ENCODE data around the gene PLPP2. TPM values are rescaled to one million over a fixed set of nuclear protein-coding genes. Genes with fewer than 3 reads are reported as not detected.
A peak's percentile ranks its signal among the peaks of the same experiment; 100 is the strongest.

Gene PLPP2
- total RNA-seq, 1 donor from 2014 or later, result 5.7 TPM

DNA sequence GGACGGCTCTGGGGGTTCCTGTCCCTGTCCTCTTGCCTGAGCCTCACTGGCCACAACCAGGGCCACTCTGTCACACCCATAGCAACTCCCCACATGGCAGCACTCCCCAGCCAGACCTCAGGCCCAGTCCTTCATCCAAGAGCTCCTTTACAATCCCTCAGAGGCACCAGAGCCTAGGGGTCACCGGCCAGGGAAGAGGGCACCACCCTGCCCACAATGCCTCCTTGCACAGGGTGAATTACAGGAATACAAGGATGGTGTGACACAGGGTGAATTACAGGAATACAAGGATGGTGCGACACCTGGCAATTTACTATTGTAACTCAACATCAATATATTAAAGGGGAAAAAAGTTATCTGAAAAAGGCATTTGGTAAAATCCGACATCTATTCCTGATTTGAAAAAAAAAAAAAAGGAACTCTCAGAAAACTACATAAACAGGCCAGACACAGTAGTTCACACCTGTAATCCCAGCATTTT lies 36.9 kb upstream of the PLPP2 start:
- Histone ChIP-seq H3K27ac (no peak overlapping the region), H3K27me3 (no peaks in the 10 kb centered on the region), H3K4me1 (no peaks in the 10 kb centered on the region), H3K36me3 (peaks cover 68% of the 10 kb centered on the region), H3K9me3 (no peaks in the 10 kb centered on the region), H3K4me3 (no peak overlapping the region)
- ATAC-seq (no peak), DNase-seq (no peak)
- intact Hi-C loops (cut with DNase I), result no loop called here
- TF ChIP-seq, protein P1, sequence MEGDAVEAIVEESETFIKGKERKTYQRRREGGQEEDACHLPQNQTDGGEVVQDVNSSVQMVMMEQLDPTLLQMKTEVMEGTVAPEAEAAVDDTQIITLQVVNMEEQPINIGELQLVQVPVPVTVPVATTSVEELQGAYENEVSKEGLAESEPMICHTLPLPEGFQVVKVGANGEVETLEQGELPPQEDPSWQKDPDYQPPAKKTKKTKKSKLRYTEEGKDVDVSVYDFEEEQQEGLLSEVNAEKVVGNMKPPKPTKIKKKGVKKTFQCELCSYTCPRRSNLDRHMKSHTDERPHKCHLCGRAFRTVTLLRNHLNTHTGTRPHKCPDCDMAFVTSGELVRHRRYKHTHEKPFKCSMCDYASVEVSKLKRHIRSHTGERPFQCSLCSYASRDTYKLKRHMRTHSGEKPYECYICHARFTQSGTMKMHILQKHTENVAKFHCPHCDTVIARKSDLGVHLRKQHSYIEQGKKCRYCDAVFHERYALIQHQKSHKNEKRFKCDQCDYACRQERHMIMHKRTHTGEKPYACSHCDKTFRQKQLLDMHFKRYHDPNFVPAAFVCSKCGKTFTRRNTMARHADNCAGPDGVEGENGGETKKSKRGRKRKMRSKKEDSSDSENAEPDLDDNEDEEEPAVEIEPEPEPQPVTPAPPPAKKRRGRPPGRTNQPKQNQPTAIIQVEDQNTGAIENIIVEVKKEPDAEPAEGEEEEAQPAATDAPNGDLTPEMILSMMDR (IDR thresholded peaks at IDR 0.05), result no peak

DNA sequence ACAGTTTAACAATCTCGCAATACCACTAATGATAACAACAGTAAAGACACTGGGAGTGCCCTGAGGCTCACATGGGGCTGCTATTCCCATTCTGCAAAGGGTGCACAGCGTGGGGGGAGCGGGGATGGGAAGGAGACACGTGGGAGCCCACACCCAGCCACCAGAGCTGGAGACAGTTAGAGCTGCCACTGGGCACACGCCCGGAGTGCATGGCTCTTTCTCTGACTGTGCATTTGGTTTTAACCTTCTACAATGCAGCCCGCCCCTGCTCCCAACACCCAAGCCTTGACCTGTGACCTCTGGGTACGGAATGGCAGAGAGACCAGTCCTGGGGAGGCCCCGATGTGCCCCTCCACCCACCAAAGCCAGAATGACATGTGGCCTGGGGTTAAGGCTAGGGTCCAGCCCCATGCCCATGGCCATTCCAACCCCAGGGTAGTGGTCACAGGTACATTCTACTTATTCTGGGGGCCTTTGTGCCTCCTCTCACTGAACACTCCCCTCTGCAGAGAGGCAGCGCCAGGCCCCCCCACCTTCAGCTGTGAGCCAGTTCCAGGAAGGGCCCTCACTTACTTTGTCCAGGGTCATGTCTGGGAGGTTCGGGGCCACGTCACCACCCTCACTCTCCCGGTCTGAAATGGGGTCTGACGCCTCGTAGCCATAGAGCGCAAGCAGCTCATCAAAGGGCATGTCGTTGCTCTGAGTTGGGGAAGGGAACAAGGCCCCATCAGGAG lies 36.3 kb upstream of the PLPP2 start:
- TF ChIP-seq, protein P1 (IDR thresholded peaks at IDR 0.05), result no peak
- no peak overlapping the region for H3K4me3 ChIP-seq
- H3K4me1 ChIP-seq, result no peaks in the 10 kb centered on the region
- intact Hi-C loops (cut with DNase I), result no loop called here
- peak; percentile 63 for DNase-seq
- no peak for ATAC-seq
- H3K36me3 ChIP-seq, result peaks cover 68% of the 10 kb centered on the region
- H3K27me3 ChIP-seq, result no peaks in the 10 kb centered on the region
- no peaks in the 10 kb centered on the region for H3K9me3 ChIP-seq
- H3K27ac ChIP-seq, result no peak overlapping the region

DNA sequence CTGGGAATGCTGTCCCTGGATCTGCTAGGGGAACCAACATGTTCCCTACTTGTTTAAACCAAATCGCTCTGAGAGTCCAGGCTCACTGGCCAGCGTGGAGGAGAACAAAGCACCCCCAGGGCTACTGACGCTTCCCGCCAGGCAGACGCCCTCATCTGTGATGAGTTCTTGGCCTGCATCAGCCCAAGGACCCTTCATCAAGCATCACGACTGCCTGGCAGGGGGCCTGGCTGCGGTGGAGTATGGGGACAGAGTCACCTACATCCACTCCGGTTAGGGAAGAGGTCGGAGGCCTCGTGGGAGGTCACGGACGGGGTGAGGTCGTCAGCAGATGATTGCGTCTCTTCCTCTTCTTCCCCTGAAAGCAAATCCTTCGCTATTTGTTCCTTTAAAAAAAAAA lies 35.7 kb upstream of the PLPP2 start:
- TF ChIP-seq, protein P1 (IDR thresholded peaks at IDR 0.05), result no peak
- Histone ChIP-seq H3K9me3 (no peaks in the 10 kb centered on the region), H3K4me3 (no peak overlapping the region), H3K4me1 (no peaks in the 10 kb centered on the region), H3K36me3 (peaks cover 68% of the 10 kb centered on the region), H3K27ac (no peak overlapping the region), H3K27me3 (no peaks in the 10 kb centered on the region)
- no peak for ATAC-seq
- DNase-seq, result peak; percentile 47
- intact Hi-C loops (cut with DNase I), result no loop called here

DNA sequence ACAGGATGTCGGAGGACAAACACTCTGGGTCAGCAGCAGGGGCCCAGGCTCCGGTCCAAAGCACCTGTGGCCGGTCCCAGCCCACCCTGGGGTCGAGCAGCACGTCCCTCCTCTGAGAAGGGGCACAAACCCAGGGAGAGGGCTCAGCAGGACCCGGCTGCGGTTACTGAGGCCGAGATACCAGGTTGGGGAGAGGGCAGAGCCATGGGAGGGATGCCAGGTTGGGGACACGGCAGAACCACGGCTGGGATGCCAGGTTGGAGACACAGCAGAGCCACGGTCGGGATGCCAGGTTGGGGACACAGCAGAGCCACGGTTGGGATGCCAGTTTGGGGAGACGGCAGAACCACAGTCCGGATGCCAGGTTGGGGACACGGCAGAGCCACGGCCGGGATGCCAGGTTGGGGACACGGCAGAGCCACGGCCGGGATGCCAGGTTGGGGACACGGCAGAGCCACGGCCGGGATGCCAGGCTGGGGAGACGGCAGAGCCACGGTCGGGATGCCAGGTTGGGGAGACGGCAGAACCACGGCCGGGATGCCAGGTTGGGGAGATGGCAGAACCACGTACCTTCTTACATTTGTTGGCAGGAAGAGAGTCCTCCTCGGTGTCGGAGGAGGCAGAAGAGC lies 34.8 kb upstream of the PLPP2 start:
- Histone ChIP-seq H3K27ac (no peak overlapping the region), H3K36me3 (peaks cover 71% of the 10 kb centered on the region), H3K4me3 (no peak overlapping the region), H3K27me3 (no peaks in the 10 kb centered on the region), H3K9me3 (no peaks in the 10 kb centered on the region), H3K4me1 (no peaks in the 10 kb centered on the region)
- TF ChIP-seq, protein P1 (IDR thresholded peaks at IDR 0.05), result no peak
- ATAC-seq (no peak), DNase-seq (peak; percentile 60)
- intact Hi-C loops (cut with DNase I), result no loop called here

DNA sequence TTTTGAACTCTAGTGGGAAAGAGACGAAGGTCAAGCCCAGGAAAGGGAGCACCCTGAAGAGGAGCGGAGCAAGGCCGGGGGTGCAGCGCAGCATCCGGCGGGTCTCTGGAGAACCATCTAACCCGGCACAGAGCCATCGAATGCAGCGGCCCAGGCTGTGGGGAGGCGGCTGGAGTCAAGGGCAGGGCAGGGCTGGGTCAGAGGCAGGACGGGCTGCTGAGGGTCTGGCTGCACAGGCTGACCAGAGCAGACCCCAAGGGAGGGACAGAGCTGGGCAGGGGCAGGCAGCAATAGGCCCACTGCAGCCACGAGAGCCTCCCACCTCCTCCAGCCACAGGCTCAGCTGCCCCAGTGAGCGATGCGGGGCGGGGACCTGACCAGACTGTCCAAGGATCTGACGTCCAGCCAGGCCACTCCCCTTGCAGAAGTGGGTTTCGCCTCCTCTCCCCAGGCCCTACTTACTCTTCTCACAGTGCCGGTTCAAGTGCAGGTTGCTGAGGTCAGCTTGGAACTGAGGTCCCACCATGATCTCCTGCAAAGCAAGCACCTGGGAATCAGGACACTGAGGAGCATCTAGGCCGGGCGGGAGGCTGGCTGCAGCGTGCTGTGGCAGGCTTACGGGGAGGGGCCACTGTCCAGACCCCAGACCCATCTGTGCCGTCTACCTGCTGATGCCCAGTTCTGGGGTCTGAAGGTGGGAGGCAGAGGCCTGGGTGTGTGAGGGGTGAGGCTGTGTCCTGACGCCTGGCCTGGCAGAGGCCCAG lies 34.2 kb upstream of the PLPP2 start:
- intact Hi-C loops (cut with DNase I), result no loop called here
- H3K4me3 ChIP-seq, result no peak overlapping the region
- peak; percentile 56 for DNase-seq
- TF ChIP-seq, protein P1 (IDR thresholded peaks at IDR 0.05), result no peak
- H3K27me3 ChIP-seq, result no peaks in the 10 kb centered on the region
- no peaks in the 10 kb centered on the region for H3K4me1 ChIP-seq
- no peak overlapping the region for H3K27ac ChIP-seq
- H3K9me3 ChIP-seq, result no peaks in the 10 kb centered on the region
- peak; percentile 29 for ATAC-seq
- H3K36me3 ChIP-seq, result peaks cover 71% of the 10 kb centered on the region

Measured in upper lobe of right lung (tissue), 1 donor.